Esophagus squamous epithelium (tissue), 4 donors: ENCODE results near the gene CLEC14A.

Experiments
- POLR2A ChIP-seq, 4 donors: fragments of 450-650 bp; IDR thresholded peaks; one replicate each; pipeline ENCODE4 v1.6.1; 2017; ENCODE audit warnings: antibody characterized with exemption in 4 of 4, mild to moderate bottlenecking in 4 of 4, moderate library complexity in 3 of 4
- TF ChIP-seq, protein P1 (sequence below), 6 experiments: fragments of 450-650 bp in 4 of 6; fragments of 200-600 bp in 2 of 6; sonication (generic) in 2 of 6; IDR thresholded peaks; one replicate each; pipeline ENCODE4 v1.5.1; 2016 to 2019; ENCODE audit warnings: antibody characterized with exemption in 6 of 6, mild to moderate bottlenecking in 4 of 6, moderate library complexity in 4 of 6

GRCh38 chr14:38297681-38298080 lies 41.8 kb upstream of the CLEC14A start:
- TF ChIP-seq, protein P1, sequence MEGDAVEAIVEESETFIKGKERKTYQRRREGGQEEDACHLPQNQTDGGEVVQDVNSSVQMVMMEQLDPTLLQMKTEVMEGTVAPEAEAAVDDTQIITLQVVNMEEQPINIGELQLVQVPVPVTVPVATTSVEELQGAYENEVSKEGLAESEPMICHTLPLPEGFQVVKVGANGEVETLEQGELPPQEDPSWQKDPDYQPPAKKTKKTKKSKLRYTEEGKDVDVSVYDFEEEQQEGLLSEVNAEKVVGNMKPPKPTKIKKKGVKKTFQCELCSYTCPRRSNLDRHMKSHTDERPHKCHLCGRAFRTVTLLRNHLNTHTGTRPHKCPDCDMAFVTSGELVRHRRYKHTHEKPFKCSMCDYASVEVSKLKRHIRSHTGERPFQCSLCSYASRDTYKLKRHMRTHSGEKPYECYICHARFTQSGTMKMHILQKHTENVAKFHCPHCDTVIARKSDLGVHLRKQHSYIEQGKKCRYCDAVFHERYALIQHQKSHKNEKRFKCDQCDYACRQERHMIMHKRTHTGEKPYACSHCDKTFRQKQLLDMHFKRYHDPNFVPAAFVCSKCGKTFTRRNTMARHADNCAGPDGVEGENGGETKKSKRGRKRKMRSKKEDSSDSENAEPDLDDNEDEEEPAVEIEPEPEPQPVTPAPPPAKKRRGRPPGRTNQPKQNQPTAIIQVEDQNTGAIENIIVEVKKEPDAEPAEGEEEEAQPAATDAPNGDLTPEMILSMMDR (IDR thresholded peaks at IDR 0.05), result no peak
- TF ChIP-seq POLR2A (IDR thresholded peaks at IDR 0.05), result no peak
